H1 (cell line): ENCODE measurements around the gene WRAP53. TPM values are rescaled to one million over a fixed set of nuclear protein-coding genes. Genes with fewer than 3 reads are reported as not detected.
A peak's percentile ranks its signal among the peaks of the same experiment; 100 is the strongest.

Source experiments
- CTCF ChIA-PET: fragments of 300-600 bp; sonication (Branson Sonifier 250); formaldehyde crosslinking; loops from one replicate; lab custom pipeline; 2021; ENCODE audit not compliant: partially characterized antibody; lab: Charles Lee
- POLR2A ChIA-PET: fragments of 300-600 bp; sonication (Branson Sonifier 250); formaldehyde crosslinking; loops from one replicate; lab custom pipeline; 2021; ENCODE audit warnings: inconsistent platforms; ENCODE audit not compliant: partially characterized antibody; lab: Charles Lee
- DNase-seq, 2 experiments: peaks; one replicate each; pipeline versions ENCODE4 v3.0.0 to v3.0.0-alpha.2; 2010 to 2022; ENCODE audit warnings: low spot score in 2 of 2, low read depth in 1 of 2, mixed read lengths in 1 of 2
- FAIRE-seq: peaks from 2 replicates; lab custom pipeline; 2011; peaks lifted over from hg19 to GRCh38; lab: Jason Lieb, UNC
- H2AFZ ChIP-seq: 2 replicates; pipeline ENCODE4 v1.8.1; 2012; ENCODE audit warnings: low read length, inconsistent platforms
- H2AK5ac ChIP-seq: 2 replicates; pipeline ENCODE4 v1.6.1; 2013; ENCODE audit warnings: low read depth, low read length
- H2BK120ac ChIP-seq: replicated peaks from 2 replicates; pipeline ENCODE3; 2013; ENCODE audit warnings: low read depth, low read length, inconsistent platforms
- H2BK12ac ChIP-seq: 2 replicates; pipeline ENCODE4 v1.6.1; 2013; ENCODE audit warnings: low read depth, low read length
- H2BK15ac ChIP-seq: 2 replicates; pipeline ENCODE4 v1.6.1; 2013; ENCODE audit warnings: low read length
- H2BK20ac ChIP-seq: 2 replicates; pipeline ENCODE4 v1.6.1; 2013; ENCODE audit warnings: low read length
- H2BK5ac ChIP-seq: 2 replicates; pipeline ENCODE4 v1.6.1; 2013; ENCODE audit warnings: low read depth, low read length
- H3K14ac ChIP-seq: 2 replicates; pipeline ENCODE4 v1.6.1; 2013; ENCODE audit warnings: inconsistent platforms; ENCODE audit not compliant: insufficient read length
- H3K18ac ChIP-seq: 2 replicates; pipeline ENCODE4 v1.6.1; 2013; ENCODE audit warnings: low read length; ENCODE audit errors: extremely low read depth
- H3K23ac ChIP-seq: 2 replicates; pipeline ENCODE4 v1.6.1; 2013; ENCODE audit warnings: inconsistent platforms; ENCODE audit not compliant: insufficient read length
- H3K23me2 ChIP-seq: 2 replicates; pipeline ENCODE4 v1.6.1; 2013; ENCODE audit warnings: low read depth, low read length
- H3K27ac ChIP-seq: 2 replicates; pipeline ENCODE4 v1.6.1; 2011; ENCODE audit warnings: low read depth, low read length, inconsistent platforms
- H3K27me3 ChIP-seq, 4 experiments: replicated peaks in 1 of 4; 1 replicate in 1 of 4; 2 replicates in 3 of 4; pipeline versions ENCODE4 v1.6.1 to v1.8.1; 2011 to 2013; ENCODE audit warnings: low read length in 3 of 4, mild to moderate bottlenecking in 3 of 4, inconsistent platforms in 2 of 4, mixed read lengths in 2 of 4, moderate library complexity in 1 of 4; ENCODE audit not compliant: control insufficient read depth in 3 of 4, insufficient read depth in 3 of 4; ENCODE audit errors: extremely low read depth in 1 of 4
- H3K36me3 ChIP-seq, 4 experiments: 2 replicates each; pipeline versions ENCODE4 v1.6.1 to v1.8.1; 2011 to 2013; ENCODE audit warnings: mild to moderate bottlenecking in 4 of 4, low read length in 3 of 4, moderate library complexity in 2 of 4, control low read depth in 1 of 4, inconsistent platforms in 1 of 4; ENCODE audit not compliant: insufficient read depth in 4 of 4, control insufficient read depth in 2 of 4
- H3K4ac ChIP-seq: replicated peaks from 2 replicates; pipeline ENCODE3; 2013; ENCODE audit warnings: low read length, low read depth, mixed read lengths, inconsistent platforms; ENCODE audit not compliant: insufficient read length
- H3K4me1 ChIP-seq, 4 experiments: replicated peaks in 1 of 4; 1 replicate in 1 of 4; 2 replicates in 3 of 4; pipeline versions ENCODE4 v1.6.1 to v1.8.1; 2011 to 2013; ENCODE audit warnings: low read length in 3 of 4, inconsistent platforms in 2 of 4, mixed read lengths in 1 of 4; ENCODE audit not compliant: insufficient read depth in 4 of 4, control insufficient read depth in 3 of 4
- H3K4me2 ChIP-seq, 2 experiments: 2 replicates each; pipeline versions ENCODE4 v1.6.1 to v1.8.1; 2011 to 2013; ENCODE audit warnings: low read depth in 2 of 2, low read length in 2 of 2, control low read depth in 1 of 2, inconsistent platforms in 1 of 2, mild to moderate bottlenecking in 1 of 2; ENCODE audit not compliant: insufficient read depth in 1 of 2
- H3K4me3 ChIP-seq, 4 experiments: fragments of 200-600, 300-600 bp in 1 of 4; sonication (generic), shearing (Covaris generic), sonication (Bioruptor Twin) in 1 of 4; 2 replicates each; pipeline versions ENCODE4 v1.5.1 to v1.8.1; 2011 to 2016; ENCODE audit warnings: low read length in 4 of 4, low read depth in 3 of 4, control low read depth in 2 of 4, inconsistent platforms in 2 of 4, mild to moderate bottlenecking in 2 of 4, mixed read lengths in 1 of 4, moderate library complexity in 1 of 4; ENCODE audit not compliant: insufficient read depth in 2 of 4; ENCODE audit errors: extremely low read depth in 1 of 4
- H3K56ac ChIP-seq: replicated peaks from 2 replicates; pipeline ENCODE3; 2013; ENCODE audit warnings: low read depth, mild to moderate bottlenecking, mixed read lengths, low read length, inconsistent platforms; ENCODE audit not compliant: insufficient read length
- H3K79me1 ChIP-seq: 2 replicates; pipeline ENCODE4 v1.6.1; 2013; ENCODE audit warnings: low read depth, low read length, control low read depth
- H3K79me2 ChIP-seq, 2 experiments: 2 replicates each; pipeline versions ENCODE4 v1.6.1 to v1.8.1; 2012 to 2013; ENCODE audit warnings: low read length in 2 of 2, mild to moderate bottlenecking in 2 of 2, inconsistent platforms in 1 of 2; ENCODE audit not compliant: insufficient read depth in 2 of 2, control insufficient read depth in 1 of 2
- H3K9ac ChIP-seq, 4 experiments: replicated peaks in 1 of 4; 1 replicate in 1 of 4; 2 replicates in 3 of 4; pipeline versions ENCODE4 v1.6.1 to v1.8.1; 2011 to 2013; ENCODE audit warnings: low read depth in 3 of 4, low read length in 3 of 4, control low read depth in 2 of 4, mild to moderate bottlenecking in 2 of 4, moderate library complexity in 2 of 4, inconsistent platforms in 1 of 4; ENCODE audit errors: extremely low read depth in 1 of 4
- H3K9me3 ChIP-seq, 2 experiments: 2 replicates each; pipeline versions ENCODE4 v1.6.1 to v1.8.1; 2012 to 2013; ENCODE audit warnings: mild to moderate bottlenecking in 2 of 2, moderate library complexity in 2 of 2, control low read depth in 1 of 2, inconsistent platforms in 1 of 2, low read depth in 1 of 2, low read length in 1 of 2, mixed read lengths in 1 of 2; ENCODE audit not compliant: insufficient read depth in 2 of 2
- H4K20me1 ChIP-seq, 2 experiments: replicated peaks in 1 of 2; 2 replicates each; pipeline versions ENCODE3 to v1.8.1; 2011 to 2013; ENCODE audit warnings: inconsistent platforms in 2 of 2, low read length in 2 of 2, mild to moderate bottlenecking in 1 of 2; ENCODE audit not compliant: insufficient read depth in 2 of 2, control insufficient read depth in 1 of 2
- H4K5ac ChIP-seq: 2 replicates; pipeline ENCODE4 v1.6.1; 2013; ENCODE audit warnings: low read length, low read depth, mixed read lengths, inconsistent platforms; ENCODE audit not compliant: insufficient read length
- H4K8ac ChIP-seq: 2 replicates; pipeline ENCODE4 v1.8.0; 2013; ENCODE audit warnings: mild to moderate bottlenecking, moderate library complexity, low read length, inconsistent platforms; ENCODE audit not compliant: insufficient read depth; ENCODE audit errors: extremely low read depth
- H4K91ac ChIP-seq: replicated peaks from 2 replicates; pipeline ENCODE3; 2013; ENCODE audit warnings: low read length, mixed read lengths, inconsistent platforms; ENCODE audit not compliant: insufficient read length
- CBX5 ChIP-seq: fragments of 300-800, 300-1000 bp; sonication (generic); IDR thresholded peaks from 2 replicates; pipeline ENCODE4 v1.7.1; 2016; ENCODE audit warnings: antibody characterized with exemption, low read length, low read depth
- FOSL1 ChIP-seq: IDR thresholded peaks from 2 replicates; pipeline ENCODE4 v1.6.1; 2011; ENCODE audit warnings: mild to moderate bottlenecking, low read depth, low read length, moderate library complexity; ENCODE audit not compliant: insufficient read depth
- SIX5 ChIP-seq: IDR thresholded peaks from 2 replicates; pipeline ENCODE4 v1.6.1; 2011; ENCODE audit warnings: mild to moderate bottlenecking, low read depth, low read length
- SUZ12 ChIP-seq: fragments of 200-600 bp; sonication (generic); IDR thresholded peaks from 2 replicates; pipeline ENCODE4 v1.6.1; 2012; ENCODE audit warnings: mild to moderate bottlenecking, inconsistent platforms, low read length, moderate library complexity, mixed read lengths
- TAF7 ChIP-seq: optimal IDR thresholded peaks from 2 replicates; pipeline ENCODE3; 2011; ENCODE audit warnings: low read depth, mild to moderate bottlenecking, inconsistent platforms, low read length, moderate library complexity, borderline replicate concordance
- YY1 ChIP-seq: IDR thresholded peaks from 2 replicates; pipeline ENCODE4 v1.6.1; 2011; ENCODE audit warnings: low read depth, mild to moderate bottlenecking, low read length
- WGBS, 2 experiments: shearing (Covaris generic) in 1 of 2; methylation state at CpG; one replicate each; pipeline versions ENCODE4 v1.1.6 to v1.1.7; 2013 to 2015; ENCODE audit warnings: low lambda C conversion rate in 2 of 2, mixed read lengths in 2 of 2, inconsistent platforms in 1 of 2, low coverage in 1 of 2, missing lambda C conversion rate in 1 of 2; ENCODE audit not compliant: insufficient replicate concordance in 2 of 2, insufficient coverage in 1 of 2, insufficient read length in 1 of 2; ENCODE audit errors: extremely low coverage in 1 of 2, missing lambda C conversion rate in 1 of 2; 5-methylcytosine and 5-hydroxymethylcytosine counted together
- polyA plus RNA-seq, 7 experiments: library from polyadenylated mRNA; depleted of rRNA in 3 of 7; stranded (reverse) in 5 of 7; unstranded in 2 of 7; fragments of >200 nt in 5 of 7; fragments of 200-250 nt in 2 of 7; gene quantifications; 1 replicate in 5 of 7; 2 replicates in 1 of 7; 4 replicates in 1 of 7; pipeline versions ENCODE4 v1.2.1 to v1.2.3, GENCODE V29; 2011 to 2013; ENCODE audit warnings: missing spikeins in 2 of 7, mixed read lengths in 2 of 7
- total RNA-seq: library from RNA; stranded (reverse); fragmentation: NEBNext Ultra II Directional; extraction: Animal tissue kit (Norgen Biotek cat#: 25700); gene quantifications from 2 replicates; pipeline ENCODE4 v1.2.1, GENCODE V29; 2021

WRAP53 gene
- total and polyA plus RNA-seq, 2 of the 8 experiments (the other 6 are each of a cell fraction or from before 2014, with no cell fraction given), result 29.2 to 30.1 TPM

GRCh38 chr17:7706631-7707354, 18.5 kb downstream of the WRAP53 start:
- no peaks in the 10 kb centered on the region; the same call in 1 of the 2 replicates for H3K79me1 ChIP-seq
- ChIA-PET CTCF (interaction anchor here (0.7 to 9.2 kb wide), 9 partner anchors 10 to 568 kb away, joined by 3 to 85 read pairs (median 3); partner anchors contain the start of genes DNAH2, SHBG, TP53 and WRAP53), POLR2A (interaction anchor here (0.6 to 11.4 kb wide), 11 partner anchors 10 to 123 kb away, joined by 3 to 186 read pairs (median 4); partner anchors contain the start of genes ATP1B2, DNAH2, MPDU1 and SAT2)
- H3K9me3 ChIP-seq, result no peaks in the 10 kb centered on the region
- no peak for FAIRE-seq
- WGBS, 2 experiments, result 78% methylated on average over 3 of the region's 3 CpGs; no CpG with 5 or more reads in 1 of the 2 experiments
- no peak overlapping the region for H2AK5ac ChIP-seq
- H2BK15ac ChIP-seq, result no peak overlapping the region
- no peak overlapping the region for H4K5ac ChIP-seq
- no peak overlapping the region for H3K14ac ChIP-seq
- H4K91ac ChIP-seq, result no peak overlapping the region
- DNase-seq, result no peak
- no peak overlapping the region for H2AFZ ChIP-seq
- H3K27ac ChIP-seq, result no peak overlapping the region
- H3K79me2 ChIP-seq, result no peaks in the 10 kb centered on the region
- peaks cover 2 to 22% (median 18%) of the 10 kb centered on the region in 4 experiments for H3K4me1 ChIP-seq
- peaks cover 2 to 7% of the 10 kb centered on the region in 2 experiments for H4K20me1 ChIP-seq
- peak overlapping the region; percentile 82 to 90; a peak in 3 of 4 replicates for H3K4me2 ChIP-seq
- no peak overlapping the region for H3K18ac ChIP-seq
- 0 out of 2 replicates have a peak, but pooled peaks have one; percentile 7 for TF ChIP-seq SUZ12
- no peak for TF ChIP-seq FOSL1
- no peak for TF ChIP-seq TAF7
- TF ChIP-seq SIX5, result no peak
- no peak for TF ChIP-seq YY1
- TF ChIP-seq CBX5, result no peak
- H3K56ac ChIP-seq, result no peak overlapping the region
- H2BK120ac ChIP-seq, result no peak overlapping the region
- no peak overlapping the region for H2BK20ac ChIP-seq
- no peak overlapping the region for H3K23ac ChIP-seq
- no peak overlapping the region for H3K9ac ChIP-seq
- H4K8ac ChIP-seq, result no peak overlapping the region
- H3K23me2 ChIP-seq, result peaks cover 19% of the 10 kb centered on the region; the same call in 1 of the 2 replicates
- peak overlapping the region in 1 of 4 experiments; percentile 86; a peak in 3 of 8 replicates for H3K4me3 ChIP-seq
- no peak overlapping the region for H2BK5ac ChIP-seq
- H3K27me3 ChIP-seq, result peaks cover 0 to 3% (median 1%) of the 10 kb centered on the region in 4 experiments; a peak in 2 of 7 replicates
- H3K36me3 ChIP-seq, result peaks cover 0 to 3% (median under 1%) of the 10 kb centered on the region in 4 experiments; a peak in 1 of 8 replicates
- H2BK12ac ChIP-seq, result no peak overlapping the region
- no peak overlapping the region for H3K4ac ChIP-seq
